Colon (tissue), 2 donors: ENCODE data around the gene ERC1.

ENCODE experiments used
- FAIRE-seq: peaks from 2 replicates; lab custom pipeline; 2012; peaks lifted over from hg19 to GRCh38; lab: Jason Lieb, UNC
- donor health status: control.
- donor health status: control.

The ERC1 gene

GRCh38 chr12:1453810-1454209 is 462.8 kb downstream of the ERC1 start:
- FAIRE-seq = no peak

- no peak for FAIRE-seq
Measured at GRCh38 chr12:1456885-1457284, 465.9 kb downstream of the ERC1 start.

GRCh38 chr12:1457901-1458300 is 466.9 kb downstream of the ERC1 start:
- no peak for FAIRE-seq

GRCh38 chr12:1459339-1459738 is 468.3 kb downstream of the ERC1 start:
- no peak for FAIRE-seq

- no peak for FAIRE-seq
Measured at GRCh38 chr12:1463073-1463905, 472.3 kb downstream of the ERC1 start.

GRCh38 chr12:1464925-1465324 is 473.9 kb downstream of the ERC1 start:
- no peak for FAIRE-seq

GRCh38 chr12:1465990-1466389 is 475.0 kb downstream of the ERC1 start:
- no peak for FAIRE-seq

GRCh38 chr12:1466481-1467154 is 475.6 kb downstream of the ERC1 start:
- no peak for FAIRE-seq

GRCh38 chr12:1467710-1468109 is 476.7 kb downstream of the ERC1 start:
- FAIRE-seq = no peak

GRCh38 chr12:1469070-1469469 is 478.0 kb downstream of the ERC1 start:
- FAIRE-seq = no peak

GRCh38 chr12:1470051-1470450 is 479.0 kb downstream of the ERC1 start:
- no peak for FAIRE-seq

- FAIRE-seq = no peak
Measured at GRCh38 chr12:1471224-1471623, 480.2 kb downstream of the ERC1 start.

- FAIRE-seq = no peak
Measured at GRCh38 chr12:1473418-1473817, 482.4 kb downstream of the ERC1 start.

GRCh38 chr12:1474041-1474573 is 483.1 kb downstream of the ERC1 start:
- no peak for FAIRE-seq

- no peak for FAIRE-seq
Measured at GRCh38 chr12:1474574-1475153, 483.6 kb downstream of the ERC1 start.

GRCh38 chr12:1479645-1480044 is 488.6 kb downstream of the ERC1 start:
- FAIRE-seq = no peak

- no peak for FAIRE-seq
Measured at GRCh38 chr12:1481326-1481725, 490.3 kb downstream of the ERC1 start.

GRCh38 chr12:1481906-1482305 is 490.9 kb downstream of the ERC1 start:
- FAIRE-seq = no peak

GRCh38 chr12:1488908-1489381 is 497.9 kb downstream of the ERC1 start:
- FAIRE-seq = no peak

GRCh38 chr12:1491983-1492697 is 501.1 kb downstream of the ERC1 start:
- no peak for FAIRE-seq

GRCh38 chr12:1493781-1494565 is 502.9 kb downstream of the ERC1 start:
- no peak for FAIRE-seq
